GM12801 (cell line): ENCODE data around the gene PRKCH.

ENCODE experiments used
- TF ChIP-seq, protein P1 (sequence below): IDR thresholded peaks from one replicate; pipeline ENCODE4 v1.5.1; 2011; ENCODE audit warnings: control low read depth; ENCODE audit not compliant: insufficient read length; ENCODE audit errors: extremely low read depth

Gene PRKCH

DNA sequence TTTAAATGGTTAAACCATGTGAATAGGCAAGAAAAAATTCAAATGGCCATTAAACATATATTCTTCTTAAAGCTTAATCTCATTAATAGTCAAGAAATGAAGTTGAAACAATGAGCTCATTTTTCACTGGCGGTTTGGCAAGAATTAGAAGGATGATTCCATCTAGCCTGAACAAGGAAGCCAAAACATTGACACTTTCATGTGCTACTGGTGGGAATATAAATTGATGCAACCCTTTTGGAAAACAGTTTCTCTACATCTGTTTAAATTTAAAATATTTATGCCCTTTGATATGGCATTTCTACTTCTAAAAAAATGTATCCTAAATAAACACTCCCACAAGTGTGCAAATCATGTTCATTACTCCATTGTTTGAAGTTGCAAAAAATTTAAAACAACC, 199.2 kb downstream of the PRKCH start:
- TF ChIP-seq, protein P1, sequence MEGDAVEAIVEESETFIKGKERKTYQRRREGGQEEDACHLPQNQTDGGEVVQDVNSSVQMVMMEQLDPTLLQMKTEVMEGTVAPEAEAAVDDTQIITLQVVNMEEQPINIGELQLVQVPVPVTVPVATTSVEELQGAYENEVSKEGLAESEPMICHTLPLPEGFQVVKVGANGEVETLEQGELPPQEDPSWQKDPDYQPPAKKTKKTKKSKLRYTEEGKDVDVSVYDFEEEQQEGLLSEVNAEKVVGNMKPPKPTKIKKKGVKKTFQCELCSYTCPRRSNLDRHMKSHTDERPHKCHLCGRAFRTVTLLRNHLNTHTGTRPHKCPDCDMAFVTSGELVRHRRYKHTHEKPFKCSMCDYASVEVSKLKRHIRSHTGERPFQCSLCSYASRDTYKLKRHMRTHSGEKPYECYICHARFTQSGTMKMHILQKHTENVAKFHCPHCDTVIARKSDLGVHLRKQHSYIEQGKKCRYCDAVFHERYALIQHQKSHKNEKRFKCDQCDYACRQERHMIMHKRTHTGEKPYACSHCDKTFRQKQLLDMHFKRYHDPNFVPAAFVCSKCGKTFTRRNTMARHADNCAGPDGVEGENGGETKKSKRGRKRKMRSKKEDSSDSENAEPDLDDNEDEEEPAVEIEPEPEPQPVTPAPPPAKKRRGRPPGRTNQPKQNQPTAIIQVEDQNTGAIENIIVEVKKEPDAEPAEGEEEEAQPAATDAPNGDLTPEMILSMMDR, result no peak

DNA sequence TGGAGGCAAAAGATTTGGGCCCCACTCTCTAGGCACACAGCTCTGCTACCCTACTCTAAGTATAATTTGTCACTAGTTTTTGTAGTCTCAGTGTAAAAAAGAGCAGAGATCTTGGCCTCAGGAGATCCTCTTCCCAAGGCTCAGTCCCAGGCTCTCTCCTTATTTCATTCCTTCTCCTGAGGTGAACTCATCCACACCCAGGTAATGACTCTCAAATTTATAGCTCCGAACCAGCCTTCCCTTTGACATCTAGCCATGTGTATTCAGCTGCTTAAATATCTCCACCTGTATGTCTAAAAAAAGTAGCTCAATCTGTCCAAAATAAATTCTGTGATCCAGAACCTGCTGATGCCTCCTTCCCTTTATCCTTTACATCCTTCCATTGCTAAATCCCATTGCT, 200.4 kb downstream of the PRKCH start:
- TF ChIP-seq, protein P1, result no peak

DNA sequence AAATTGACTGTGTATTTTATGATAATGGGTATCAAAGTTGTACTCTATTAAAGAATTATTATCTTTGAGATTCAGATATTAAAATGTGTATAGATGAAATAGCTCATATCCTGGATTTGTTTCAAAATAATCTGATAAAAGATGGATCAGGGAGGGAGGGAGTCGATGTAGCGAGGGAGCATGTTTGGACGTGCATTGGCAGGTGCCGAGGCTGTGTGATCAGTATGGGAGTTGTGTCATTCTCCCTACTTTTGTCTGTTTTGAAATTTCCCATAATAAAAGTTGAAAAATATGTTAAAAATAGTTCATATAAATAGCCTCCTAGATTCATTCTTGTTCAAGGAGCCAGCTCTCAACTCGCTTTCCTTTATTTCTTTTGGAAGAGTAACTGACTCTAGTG, 202.4 kb downstream of the PRKCH start:
- TF ChIP-seq, protein P1, result no peak

DNA sequence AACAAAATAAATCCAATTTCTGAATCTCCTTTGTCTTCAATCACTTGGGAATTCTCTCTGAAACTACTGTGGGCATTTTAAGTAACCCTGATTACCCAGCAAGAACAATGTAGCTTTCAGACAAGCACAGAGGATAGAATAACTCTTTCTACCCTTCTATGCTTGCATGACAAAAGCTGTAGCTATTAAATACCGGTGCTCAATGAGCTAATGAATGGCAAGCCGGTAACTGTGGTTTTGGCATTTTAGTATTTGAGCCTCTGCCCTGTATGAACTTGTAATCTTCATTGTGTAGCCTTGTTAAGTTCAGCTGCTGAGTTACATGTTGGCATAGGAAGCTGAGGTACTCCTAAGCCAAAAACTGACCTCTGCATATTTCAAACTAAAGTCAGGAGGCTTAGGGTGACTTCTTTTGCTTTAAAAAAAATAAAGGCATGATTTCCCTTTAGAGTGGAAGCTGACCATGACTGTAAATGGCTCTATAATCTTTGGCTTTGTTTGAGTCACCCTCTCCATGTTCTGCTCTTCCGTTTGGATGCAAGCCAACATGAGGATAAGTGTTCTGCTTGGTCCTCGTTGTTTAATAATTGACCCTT, 202.9 kb downstream of the PRKCH start:
- TF ChIP-seq, protein P1, result no peak

DNA sequence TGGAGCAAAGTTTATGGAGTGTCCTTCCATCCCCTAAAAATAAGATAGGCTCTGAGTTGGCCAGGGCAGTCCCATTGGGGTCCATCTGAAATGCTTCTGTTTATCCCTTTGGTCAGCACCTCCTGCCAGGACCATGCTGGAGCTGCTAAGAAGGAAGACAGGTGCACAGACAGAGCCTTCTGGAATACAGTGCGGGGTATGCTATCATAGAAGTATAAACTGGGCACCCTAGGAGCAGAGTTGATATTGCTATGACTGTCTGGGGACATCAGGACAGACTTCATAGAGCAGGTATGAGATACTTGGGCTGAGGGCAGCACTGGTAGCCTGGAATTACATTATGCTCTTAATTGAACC, 203.5 kb downstream of the PRKCH start:
- TF ChIP-seq, protein P1, result no peak

DNA sequence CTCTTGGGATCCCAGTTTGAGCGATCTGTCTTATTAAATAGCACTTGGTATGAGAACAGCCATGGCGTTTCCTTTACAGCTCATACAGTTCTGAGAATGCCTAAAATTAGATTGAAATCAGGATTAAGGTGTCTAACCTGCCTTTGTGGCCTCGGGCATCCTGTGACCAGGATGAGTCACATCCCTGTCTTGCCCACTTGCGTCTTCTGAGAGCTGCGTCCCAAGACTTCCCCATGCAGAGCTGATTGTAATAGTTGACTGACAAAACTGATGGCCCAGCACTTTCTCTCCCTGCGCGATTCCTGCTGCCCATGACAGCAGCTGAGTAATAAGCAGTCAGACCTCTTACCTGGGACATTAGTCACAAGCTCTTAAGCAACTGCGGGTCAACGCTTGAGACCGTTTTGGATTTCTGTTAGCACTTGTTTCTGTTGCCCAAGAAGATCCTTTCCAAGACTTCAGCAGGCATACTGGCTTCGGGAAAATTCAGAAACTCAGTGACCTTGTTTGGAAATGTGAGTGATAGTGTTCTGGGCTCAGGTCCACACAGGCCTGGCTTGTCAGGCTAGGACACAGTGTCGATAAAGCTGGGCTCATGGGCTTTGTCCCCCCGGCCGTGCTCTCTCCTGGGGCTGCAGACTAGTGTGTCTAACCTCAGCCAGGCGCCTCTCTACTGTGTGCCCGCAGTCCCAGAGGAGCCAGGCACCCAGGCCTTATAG, 204.1 kb downstream of the PRKCH start:
- TF ChIP-seq, protein P1, result no peak

DNA sequence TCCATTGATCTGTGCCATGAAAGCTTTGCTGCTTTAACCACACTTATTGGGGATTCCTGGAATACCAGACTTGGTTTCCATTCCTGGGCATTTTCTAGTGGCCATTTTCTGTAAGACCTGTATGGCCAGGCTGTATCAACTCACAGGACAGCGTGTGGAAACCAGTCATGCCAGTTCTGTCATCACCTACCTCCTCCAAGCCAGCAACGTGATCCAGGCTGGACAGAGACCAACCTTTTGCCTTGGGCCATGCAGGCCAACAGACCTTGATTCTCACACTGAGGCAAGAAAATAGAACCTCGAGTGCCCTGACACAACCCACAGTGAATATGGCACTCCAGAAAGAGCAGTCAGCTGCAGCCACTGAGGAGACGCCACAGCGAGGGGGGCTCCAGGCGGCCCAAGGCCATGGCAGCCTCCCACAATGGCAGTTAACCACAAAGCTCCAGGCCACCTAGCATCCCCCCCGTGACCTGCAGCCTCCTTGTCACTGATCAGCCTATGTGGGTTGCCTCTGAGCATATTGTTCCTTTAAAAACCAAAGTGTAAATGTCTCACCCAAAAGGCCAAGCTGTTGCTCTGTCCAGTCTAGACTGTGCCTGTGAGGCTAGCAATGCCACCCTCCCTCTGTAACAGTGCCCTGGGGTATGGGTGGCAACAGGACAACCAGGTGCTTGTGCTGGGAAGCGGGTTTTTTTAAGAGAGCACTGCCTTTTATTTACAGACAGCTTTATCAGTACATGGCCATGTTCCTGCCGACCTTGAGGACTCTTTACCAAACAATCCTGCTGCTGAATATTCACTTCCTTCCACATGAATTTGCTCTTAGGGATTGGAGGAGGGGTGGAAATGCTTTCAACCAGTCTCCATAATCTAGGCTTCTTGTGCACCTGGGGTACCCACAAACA, 205.3 kb downstream of the PRKCH start:
- TF ChIP-seq, protein P1, result no peak
